Measurements from ENCODE around the gene CLRN2. TPM values are rescaled to one million over a fixed set of nuclear protein-coding genes. Genes with fewer than 3 reads are reported as not detected.

CLRN2 gene
- total RNA-seq, 1 experiment from 2014 or later, result not detected

DNA sequence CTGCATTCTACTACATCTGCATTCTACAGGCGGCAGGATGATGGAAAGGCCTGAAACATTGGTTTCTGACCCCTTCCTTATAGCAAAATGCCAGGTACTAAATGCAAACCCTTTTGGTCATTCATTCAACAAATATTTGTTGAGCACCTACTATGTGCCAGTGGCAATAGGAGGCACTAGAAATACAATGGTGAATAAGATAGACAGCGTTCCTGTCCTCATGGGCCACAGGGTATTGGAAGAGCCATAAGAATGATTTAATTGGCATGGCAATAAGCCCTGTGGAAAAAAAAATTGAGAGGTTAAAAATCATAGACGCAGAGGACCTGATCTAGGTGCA, 44.7 kb downstream of the CLRN2 start:
- no peak for ATAC-seq
- Histone ChIP-seq H3K27me3 (ENCODE audit: insufficient read depth, low read length) (0 out of 2 replicates have a peak, but pooled peaks cover 8% of the 10 kb centered on the region), H2AFZ (ENCODE audit: low read depth, low read length, poor library complexity, severe bottlenecking) (no peak overlapping the region), H3K9ac (ENCODE audit: low read length) (no peak overlapping the region), H3K36me3 (ENCODE audit: control insufficient read depth in 1 of 2, insufficient read depth in 2 of 2, low read length in 2 of 2) (no peaks in the 10 kb centered on the region), H3K27ac (ENCODE audit: low read depth, low read length) (no peak overlapping the region), H3K4me1 (ENCODE audit: control insufficient read depth in 1 of 2, insufficient read depth in 2 of 2, low read length in 2 of 2) (peaks cover 0 to 7% of the 10 kb centered on the region in 2 experiments; a peak in 2 of 4 replicates), H3K9me2 (ENCODE audit: insufficient read depth) (no peaks in the 10 kb centered on the region), H3K79me2 (ENCODE audit: insufficient read depth, low read length) (no peaks in the 10 kb centered on the region), H3K4me3 (replicated peaks in 1 of 2; ENCODE audit: low read depth in 1 of 2, low read length in 2 of 2) (no peak overlapping the region), H3K4me2 (ENCODE audit: low read length) (no peak overlapping the region), H3K9me3 (ENCODE audit: control insufficient read depth in 1 of 2, insufficient read depth in 1 of 2, low read depth in 1 of 2, low read length in 2 of 2) (no peaks in the 10 kb centered on the region), H4K20me1 (ENCODE audit: insufficient read depth) (no peaks in the 10 kb centered on the region)
- DNase-seq (ENCODE audit: low read depth, low spot score), result no peak
- RAD21 ChIA-PET (ENCODE audit: low non-redundant PET in 1 of 2, low total read pairs in 2 of 2, uncharacterized antibody in 2 of 2, unreplicated experiment in 2 of 2), result interaction anchor here in 1 of 2 experiments (0.6 kb wide), 1 partner anchor 91 kb away, joined by 6 read pairs; no protein-coding TSS in a partner anchor
- CTCF ChIA-PET, result no interaction called here
- BruUV-seq (replicated peaks), result no TSS peak
- TF ChIP-seq YY1 (IDR thresholded peaks at IDR 0.05; ENCODE audit: extremely low read depth, insufficient replicate concordance, low read depth, low read length), result no peak
- TF ChIP-seq, protein P1, sequence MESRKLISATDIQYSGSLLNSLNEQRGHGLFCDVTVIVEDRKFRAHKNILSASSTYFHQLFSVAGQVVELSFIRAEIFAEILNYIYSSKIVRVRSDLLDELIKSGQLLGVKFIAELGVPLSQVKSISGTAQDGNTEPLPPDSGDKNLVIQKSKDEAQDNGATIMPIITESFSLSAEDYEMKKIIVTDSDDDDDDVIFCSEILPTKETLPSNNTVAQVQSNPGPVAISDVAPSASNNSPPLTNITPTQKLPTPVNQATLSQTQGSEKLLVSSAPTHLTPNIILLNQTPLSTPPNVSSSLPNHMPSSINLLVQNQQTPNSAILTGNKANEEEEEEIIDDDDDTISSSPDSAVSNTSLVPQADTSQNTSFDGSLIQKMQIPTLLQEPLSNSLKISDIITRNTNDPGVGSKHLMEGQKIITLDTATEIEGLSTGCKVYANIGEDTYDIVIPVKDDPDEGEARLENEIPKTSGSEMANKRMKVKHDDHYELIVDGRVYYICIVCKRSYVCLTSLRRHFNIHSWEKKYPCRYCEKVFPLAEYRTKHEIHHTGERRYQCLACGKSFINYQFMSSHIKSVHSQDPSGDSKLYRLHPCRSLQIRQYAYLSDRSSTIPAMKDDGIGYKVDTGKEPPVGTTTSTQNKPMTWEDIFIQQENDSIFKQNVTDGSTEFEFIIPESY (IDR thresholded peaks at IDR 0.05; ENCODE audit: extremely low read depth, insufficient replicate concordance, low read length), result no peak
- intact Hi-C loops (cut with micrococcal nuclease), result no loop called here
- POLR2A ChIA-PET, result no interaction called here

DNA sequence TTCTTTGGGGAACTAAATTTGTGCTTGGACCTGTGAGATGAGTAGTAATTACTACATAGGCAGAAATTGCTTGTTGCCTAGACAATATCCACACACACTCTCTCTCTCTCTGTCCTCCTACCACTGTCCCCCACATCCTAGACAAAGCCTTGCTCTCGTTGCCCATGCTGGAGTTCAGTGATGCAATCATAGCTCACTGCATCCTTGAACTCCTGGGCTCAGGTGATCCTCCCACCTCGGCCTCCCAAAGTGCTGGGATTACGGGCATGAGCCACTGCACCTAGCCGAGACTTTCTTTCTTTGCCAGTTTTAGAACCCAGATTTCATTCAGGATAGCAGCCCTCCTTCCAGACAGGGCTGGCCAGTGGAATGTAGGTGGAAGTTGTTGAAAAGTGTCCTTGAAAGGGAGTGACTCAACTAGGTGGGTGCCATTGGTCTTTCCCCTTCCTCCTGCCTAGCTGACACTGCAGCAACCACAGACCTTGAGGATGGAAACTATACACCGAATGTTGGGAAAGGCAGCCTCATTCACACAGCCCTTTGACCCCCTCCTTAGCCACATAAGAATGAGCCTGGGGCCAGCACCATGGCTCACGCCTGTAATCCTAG, 45.2 kb downstream of the CLRN2 start:
- no peak overlapping the region for H3K27ac ChIP-seq (ENCODE audit: low read depth, low read length)
- no peaks in the 10 kb centered on the region for H3K9me3 ChIP-seq (ENCODE audit: control insufficient read depth in 1 of 2, insufficient read depth in 1 of 2, low read depth in 1 of 2, low read length in 2 of 2)
- H3K4me3 ChIP-seq (replicated peaks in 1 of 2; ENCODE audit: low read depth in 1 of 2, low read length in 2 of 2), result no peak overlapping the region
- no peak for DNase-seq (ENCODE audit: low read depth, low spot score)
- TF ChIP-seq JUND (IDR thresholded peaks at IDR 0.05), result no peak
- no peak for TF ChIP-seq ZFX (IDR thresholded peaks at IDR 0.05)
- no peak for TF ChIP-seq ELF1 (IDR thresholded peaks at IDR 0.05; ENCODE audit: borderline replicate concordance, low read depth)
- no peak for TF ChIP-seq EZH2phosphoT487 (IDR thresholded peaks at IDR 0.05; ENCODE audit: borderline replicate concordance)
- TF ChIP-seq SP1 (IDR thresholded peaks at IDR 0.05; ENCODE audit: low read depth), result no peak
- TF ChIP-seq, protein P2, sequence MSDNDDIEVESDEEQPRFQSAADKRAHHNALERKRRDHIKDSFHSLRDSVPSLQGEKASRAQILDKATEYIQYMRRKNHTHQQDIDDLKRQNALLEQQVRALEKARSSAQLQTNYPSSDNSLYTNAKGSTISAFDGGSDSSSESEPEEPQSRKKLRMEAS (IDR thresholded peaks at IDR 0.05), result no peak
- no peak for TF ChIP-seq RAD21 (IDR thresholded peaks at IDR 0.05; ENCODE audit: low read depth)
- no peak for TF ChIP-seq EGR1 (IDR thresholded peaks at IDR 0.05; ENCODE audit: low read depth)
- TF ChIP-seq, protein P3, sequence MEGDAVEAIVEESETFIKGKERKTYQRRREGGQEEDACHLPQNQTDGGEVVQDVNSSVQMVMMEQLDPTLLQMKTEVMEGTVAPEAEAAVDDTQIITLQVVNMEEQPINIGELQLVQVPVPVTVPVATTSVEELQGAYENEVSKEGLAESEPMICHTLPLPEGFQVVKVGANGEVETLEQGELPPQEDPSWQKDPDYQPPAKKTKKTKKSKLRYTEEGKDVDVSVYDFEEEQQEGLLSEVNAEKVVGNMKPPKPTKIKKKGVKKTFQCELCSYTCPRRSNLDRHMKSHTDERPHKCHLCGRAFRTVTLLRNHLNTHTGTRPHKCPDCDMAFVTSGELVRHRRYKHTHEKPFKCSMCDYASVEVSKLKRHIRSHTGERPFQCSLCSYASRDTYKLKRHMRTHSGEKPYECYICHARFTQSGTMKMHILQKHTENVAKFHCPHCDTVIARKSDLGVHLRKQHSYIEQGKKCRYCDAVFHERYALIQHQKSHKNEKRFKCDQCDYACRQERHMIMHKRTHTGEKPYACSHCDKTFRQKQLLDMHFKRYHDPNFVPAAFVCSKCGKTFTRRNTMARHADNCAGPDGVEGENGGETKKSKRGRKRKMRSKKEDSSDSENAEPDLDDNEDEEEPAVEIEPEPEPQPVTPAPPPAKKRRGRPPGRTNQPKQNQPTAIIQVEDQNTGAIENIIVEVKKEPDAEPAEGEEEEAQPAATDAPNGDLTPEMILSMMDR (IDR thresholded peaks at IDR 0.05 in 2 of 3, conservative IDR thresholded peaks at IDR 0.05 in 1 of 3; ENCODE audit: borderline replicate concordance in 1 of 3, insufficient read depth in 1 of 3, low read depth in 2 of 3, low read length in 2 of 3), result no peak
- TF ChIP-seq ZNF274 (IDR thresholded peaks at IDR 0.05; ENCODE audit: low read depth, low read length), result no peak
- no peak for TF ChIP-seq YY1 (IDR thresholded peaks at IDR 0.05; ENCODE audit: extremely low read depth, insufficient replicate concordance, low read depth, low read length)
- no peak for TF ChIP-seq CEBPB (IDR thresholded peaks at IDR 0.05; ENCODE audit: low read depth)
- TF ChIP-seq POLR2A (IDR thresholded peaks at IDR 0.05; ENCODE audit: borderline replicate concordance, extremely low read depth, insufficient read depth, insufficient read length), result no peak
- no peak for TF ChIP-seq SIN3A (IDR thresholded peaks at IDR 0.05; ENCODE audit: low read depth)
- RAD21 ChIA-PET (ENCODE audit: low non-redundant PET in 1 of 2, low total read pairs in 2 of 2, uncharacterized antibody in 2 of 2, unreplicated experiment in 2 of 2), result no interaction called here
- peaks cover 0 to 7% of the 10 kb centered on the region in 2 experiments; a peak in 2 of 4 replicates for H3K4me1 ChIP-seq (ENCODE audit: control insufficient read depth in 1 of 2, insufficient read depth in 2 of 2, low read length in 2 of 2)
- no peak overlapping the region for H2AFZ ChIP-seq (ENCODE audit: low read depth, low read length, poor library complexity, severe bottlenecking)
- CTCF ChIA-PET, result no interaction called here
- no peaks in the 10 kb centered on the region for H3K9me2 ChIP-seq (ENCODE audit: insufficient read depth)
- no peaks in the 10 kb centered on the region for H3K36me3 ChIP-seq (ENCODE audit: control insufficient read depth in 1 of 2, insufficient read depth in 2 of 2, low read length in 2 of 2)
- intact Hi-C loops (cut with micrococcal nuclease), result no loop called here
- POLR2A ChIA-PET, result no interaction called here
- H3K4me2 ChIP-seq (ENCODE audit: low read length), result no peak overlapping the region
- BruUV-seq (replicated peaks), result no TSS peak
- H3K9ac ChIP-seq (ENCODE audit: low read length), result no peak overlapping the region
- no peaks in the 10 kb centered on the region for H4K20me1 ChIP-seq (ENCODE audit: insufficient read depth)
- no peak for ATAC-seq
- 0 out of 2 replicates have a peak, but pooled peaks cover 8% of the 10 kb centered on the region for H3K27me3 ChIP-seq (ENCODE audit: insufficient read depth, low read length)
- no peaks in the 10 kb centered on the region for H3K79me2 ChIP-seq (ENCODE audit: insufficient read depth, low read length)

Data from HCT116 (cell line).